ENCODE measurements around the gene GUF1. TPM values are rescaled to one million over a fixed set of nuclear protein-coding genes. Genes with fewer than 3 reads are reported as not detected.

The GUF1 gene
- total RNA-seq, 2 donors from 2014 or later: 25.9 to 28.6 TPM

GRCh38 chr4:44661940-44662622 lies 16.1 kb upstream of the GUF1 start:
- TF ChIP-seq CTCF (IDR thresholded peaks at IDR 0.05): no peak
- no peak for TF ChIP-seq POLR2A (IDR thresholded peaks at IDR 0.05)
- TF ChIP-seq POLR2AphosphoS5 (IDR thresholded peaks at IDR 0.05): no peak
- H3K27me3 ChIP-seq (replicated peaks; ENCODE audit: insufficient read depth): no peaks in the 10 kb centered on the region
- no peak for DNase-seq (ENCODE audit: low spot score)
- intact Hi-C loops (cut with DNase I): no loop called here
- no peaks in the 10 kb centered on the region for H3K4me1 ChIP-seq (replicated peaks)
- H3K4me3 ChIP-seq: no peak overlapping the region
- H3K27ac ChIP-seq: no peak overlapping the region
- no peaks in the 10 kb centered on the region for H3K9me3 ChIP-seq
- no peaks in the 10 kb centered on the region for H3K36me3 ChIP-seq
- WGBS: 88% methylated on average over 1 of the region's 1 CpG

- intact Hi-C loops (cut with DNase I): no loop called here
- WGBS: 66% methylated on average over 2 of the region's 2 CpGs
- DNase-seq (ENCODE audit: low spot score): no peak
- Histone ChIP-seq H3K4me3 (no peak overlapping the region), H3K4me1 (replicated peaks) (no peaks in the 10 kb centered on the region), H3K27me3 (replicated peaks; ENCODE audit: insufficient read depth) (no peaks in the 10 kb centered on the region), H3K9me3 (no peaks in the 10 kb centered on the region), H3K36me3 (no peaks in the 10 kb centered on the region), H3K27ac (no peak overlapping the region)
- TF ChIP-seq CTCF (IDR thresholded peaks at IDR 0.05) (no peak), POLR2AphosphoS5 (IDR thresholded peaks at IDR 0.05) (no peak), POLR2A (IDR thresholded peaks at IDR 0.05) (no peak)
These were observed 15.6 kb upstream of the GUF1 start for GRCh38 chr4:44662623-44663005.

- intact Hi-C loops (cut with DNase I): no loop called here
- WGBS: 88% methylated on average over 20 of the region's 20 CpGs
- TF ChIP-seq POLR2AphosphoS5 (IDR thresholded peaks at IDR 0.05): no peak
- no peak for TF ChIP-seq CTCF (IDR thresholded peaks at IDR 0.05)
- no peak for TF ChIP-seq POLR2A (IDR thresholded peaks at IDR 0.05)
These were observed 14.5 kb upstream of the GUF1 start for GRCh38 chr4:44663539-44664263.

GRCh38 chr4:44668526-44668925 lies 9.7 kb upstream of the GUF1 start:
- Histone ChIP-seq H3K4me1 (replicated peaks) (no peaks in the 10 kb centered on the region), H3K27ac (no peak overlapping the region), H3K9me3 (no peaks in the 10 kb centered on the region), H3K27me3 (replicated peaks; ENCODE audit: insufficient read depth) (no peaks in the 10 kb centered on the region), H3K4me3 (no peak overlapping the region), H3K36me3 (no peaks in the 10 kb centered on the region)
- intact Hi-C loops (cut with DNase I): no loop called here
- no peak for DNase-seq (ENCODE audit: low spot score)
- WGBS: 76% methylated on average over 2 of the region's 2 CpGs
- TF ChIP-seq POLR2AphosphoS5 (IDR thresholded peaks at IDR 0.05) (no peak), POLR2A (IDR thresholded peaks at IDR 0.05) (no peak), CTCF (IDR thresholded peaks at IDR 0.05) (no peak)

More at GRCh38 chr4:44663539-44664263, 14.5 kb upstream of the GUF1 start:
- Histone ChIP-seq H3K27me3 (replicated peaks; ENCODE audit: insufficient read depth) (no peaks in the 10 kb centered on the region), H3K4me1 (replicated peaks) (no peaks in the 10 kb centered on the region), H3K4me3 (no peak overlapping the region), H3K27ac (no peak overlapping the region), H3K9me3 (no peaks in the 10 kb centered on the region), H3K36me3 (no peaks in the 10 kb centered on the region)
- DNase-seq (ENCODE audit: low spot score): no peak
